Measurements from ENCODE around the gene PPP2R3C.
A peak's percentile ranks its signal among the peaks of the same experiment; 100 is the strongest.
"Not testable (repeated sequence)": the region's sequence is repeated elsewhere in the genome, so short reads cannot be mapped to it uniquely, and the experiment has no call there.

Gene PPP2R3C

DNA sequence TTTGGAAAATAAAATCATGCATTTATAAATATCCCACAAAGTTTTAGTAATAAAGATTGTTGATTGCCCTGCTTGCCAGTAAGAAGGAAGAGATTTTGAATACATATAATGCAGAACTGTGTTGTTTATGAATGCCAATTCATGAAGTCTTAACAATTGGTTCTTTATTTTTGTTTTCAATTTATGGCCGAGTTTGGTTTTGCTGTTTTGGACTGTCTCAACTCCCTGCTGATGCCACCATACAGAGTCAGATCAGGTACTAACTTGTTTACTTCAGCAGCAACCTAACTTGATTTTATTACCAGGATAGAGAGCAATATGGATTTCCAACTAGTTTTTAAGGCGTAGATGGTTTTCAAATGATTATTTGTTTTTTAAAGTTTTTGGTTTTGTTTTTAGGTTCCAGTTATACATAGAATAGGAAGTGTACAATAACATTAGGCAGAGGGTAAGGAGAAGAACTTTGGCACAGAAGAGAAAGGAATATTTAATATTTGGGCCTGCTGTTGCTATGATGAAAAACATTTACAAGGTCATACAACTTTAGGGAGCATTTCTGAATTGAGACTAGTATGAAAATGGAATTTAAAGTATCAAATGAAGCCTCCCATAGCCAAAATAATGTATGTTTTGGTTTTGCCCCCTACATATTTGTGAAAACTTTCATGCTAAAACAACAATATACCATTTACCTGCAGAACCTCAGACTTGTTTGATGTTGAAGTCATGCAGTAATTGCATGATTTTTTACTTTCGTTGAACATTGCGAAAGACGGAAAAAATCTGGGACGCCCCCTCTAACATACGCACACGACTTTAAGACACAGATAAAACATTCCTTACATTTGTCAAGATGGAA is 76.6 kb downstream of the PPP2R3C start:
- no peak for DNase-seq (ENCODE audit: low spot score in 2 of 2)

DNA sequence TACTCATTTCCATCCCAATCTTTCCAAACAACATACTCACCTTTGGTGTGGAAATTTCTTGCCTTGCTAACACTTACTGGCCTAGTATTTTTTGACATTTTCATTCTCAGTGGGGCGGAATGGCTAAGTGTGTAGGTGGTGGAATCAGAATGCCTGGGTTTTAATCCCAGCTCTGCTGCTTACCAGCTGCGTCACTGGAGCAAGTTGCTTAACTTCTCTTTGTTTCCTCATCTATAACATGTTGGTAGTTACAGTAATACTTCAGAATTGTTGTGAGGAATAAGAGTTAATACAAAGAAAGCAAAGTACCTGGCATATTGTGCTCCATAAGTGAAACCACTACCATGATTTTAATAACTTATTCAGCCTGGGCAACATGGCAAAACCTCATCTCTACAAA is 78.7 kb downstream of the PPP2R3C start:
- no peaks in the 10 kb centered on the region for H3K9me3 Mint-ChIP-seq
- H3K4me3 Mint-ChIP-seq: no peak overlapping the region
- H3K27me3 Mint-ChIP-seq: no peaks in the 10 kb centered on the region
- ATAC-seq (replicated peaks; ENCODE audit: extremely low read depth, poor library complexity, severe bottlenecking) (no peak), DNase-seq (ENCODE audit: low spot score in 2 of 2) (no peak)
- H3K4me1 Mint-ChIP-seq: peaks cover 23% of the 10 kb centered on the region
- H3K36me3 Mint-ChIP-seq (ENCODE audit: insufficient read depth): peaks cover 16% of the 10 kb centered on the region
- H3K27ac Mint-ChIP-seq (ENCODE audit: low read depth): peak overlapping the region; percentile 63

More for the DNA sequence above, 76.6 kb downstream of the PPP2R3C start:
- Mint-ChIP-seq H3K36me3 (ENCODE audit: insufficient read depth) (peaks cover 24% of the 10 kb centered on the region), H3K9me3 (no peaks in the 10 kb centered on the region), H3K27ac (ENCODE audit: low read depth) (peak overlapping the region; percentile 94), H3K27me3 (no peaks in the 10 kb centered on the region), H3K4me3 (peak overlapping the region; percentile 95), H3K4me1 (peaks cover 26% of the 10 kb centered on the region)
- no peak for ATAC-seq (replicated peaks; ENCODE audit: extremely low read depth, poor library complexity, severe bottlenecking)

DNA sequence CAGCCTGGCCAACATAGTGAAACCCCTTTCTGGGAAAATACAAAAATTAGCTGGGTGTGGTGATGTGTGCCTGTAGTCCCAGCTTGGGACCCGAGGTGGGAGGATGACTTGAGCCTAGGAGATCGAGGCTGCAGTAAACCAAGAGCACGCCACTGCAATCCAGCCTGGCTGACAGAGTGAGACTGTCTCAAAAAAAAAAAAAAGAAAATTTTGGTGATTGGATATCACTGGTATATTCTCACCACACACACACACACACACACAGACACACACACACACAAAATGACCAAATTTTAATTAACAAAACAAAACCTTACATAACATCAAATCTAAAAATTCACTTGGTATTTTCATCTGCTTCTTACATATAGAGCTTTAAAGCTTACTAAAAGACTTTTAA is 79.2 kb downstream of the PPP2R3C start:
- DNase-seq (ENCODE audit: low spot score in 2 of 2): no peak
- ATAC-seq (replicated peaks; ENCODE audit: extremely low read depth, poor library complexity, severe bottlenecking): no peak
- Mint-ChIP-seq H3K27me3 (no peaks in the 10 kb centered on the region), H3K9me3 (no peaks in the 10 kb centered on the region), H3K4me1 (peaks cover 18% of the 10 kb centered on the region), H3K4me3 (no peak overlapping the region), H3K27ac (ENCODE audit: low read depth) (peak overlapping the region; percentile 63), H3K36me3 (ENCODE audit: insufficient read depth) (peaks cover 16% of the 10 kb centered on the region)

DNA sequence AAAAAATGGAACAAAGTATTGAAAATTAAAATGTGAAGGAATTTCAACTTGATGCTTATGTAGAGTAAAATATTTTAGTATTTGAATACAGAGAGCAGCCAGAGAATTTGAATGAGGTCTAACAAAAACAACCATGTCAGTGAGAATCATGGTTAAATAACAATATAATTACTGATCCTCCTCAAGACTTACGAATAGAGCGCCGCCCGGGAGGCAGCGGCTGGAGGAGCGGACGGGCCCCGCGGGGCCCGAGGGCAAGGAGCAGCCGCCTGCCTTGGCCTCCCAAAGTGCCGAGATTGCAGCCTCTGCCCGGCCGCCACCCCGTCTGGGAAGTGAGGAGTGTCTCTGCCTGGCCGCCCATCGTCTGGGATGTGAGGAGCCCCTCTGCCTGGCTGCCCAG is 83.5 kb downstream of the PPP2R3C start:
- H3K27me3 Mint-ChIP-seq; H3K27ac Mint-ChIP-seq (ENCODE audit: low read depth); H3K36me3 Mint-ChIP-seq (ENCODE audit: insufficient read depth); ATAC-seq (replicated peaks; ENCODE audit: extremely low read depth, poor library complexity, severe bottlenecking); H3K4me3 Mint-ChIP-seq; H3K9me3 Mint-ChIP-seq; H3K4me1 Mint-ChIP-seq; DNase-seq (ENCODE audit: low spot score in 2 of 2): not testable (repeated sequence)

All from central memory CD8-positive, alpha-beta T cell (primary cell).